HG03103 (cell line): Measurements from ENCODE around the gene CCNDBP1.

Experiments used
- ATAC-seq: cut with Tn5 transposase; IDR thresholded peaks from one replicate; pipeline ENCODE4 v1.9.1; 2021; ENCODE audit warnings: low read depth; ENCODE audit not compliant: unreplicated experiment

Gene CCNDBP1

GRCh38 chr15:43242616-43243015 is 57.4 kb downstream of the CCNDBP1 start:
- no peak for ATAC-seq

GRCh38 chr15:43243020-43243645 is 57.9 kb downstream of the CCNDBP1 start:
- ATAC-seq: no peak

- no peak for ATAC-seq
Observed at GRCh38 chr15:43244092-43244491, 58.9 kb downstream of the CCNDBP1 start.

- ATAC-seq: no peak
Observed at GRCh38 chr15:43246261-43246774, 61.1 kb downstream of the CCNDBP1 start.
